Measurements from ENCODE around the gene TNFRSF11A. TPM values are rescaled to one million over a fixed set of nuclear protein-coding genes. Genes with fewer than 3 reads are reported as not detected.

TNFRSF11A gene
- total RNA-seq, 1 donor from 2014 or later, result 1.6 TPM

DNA sequence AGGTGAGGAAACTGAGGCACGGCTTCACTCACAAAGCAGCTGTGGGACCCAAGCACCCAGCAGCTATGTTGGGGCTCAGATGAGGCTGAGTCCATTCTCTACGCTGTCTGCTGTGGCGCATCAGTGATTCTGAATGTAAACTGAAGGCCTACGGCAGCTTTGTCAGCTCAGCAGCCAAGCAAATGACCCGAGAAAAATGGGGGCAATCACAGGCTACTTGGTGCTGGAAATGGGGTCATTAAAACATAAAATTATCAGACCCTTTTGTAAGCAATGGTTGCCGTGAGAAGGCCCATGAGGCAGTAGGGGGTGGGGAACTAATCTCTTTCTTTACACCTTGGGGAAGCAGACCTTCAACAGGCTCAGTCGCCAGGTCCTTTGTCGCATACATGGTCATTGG lies 113.8 kb downstream of the TNFRSF11A start:
- Histone ChIP-seq H3K36me3 (no peaks in the 10 kb centered on the region), H3K4me3 (no peak overlapping the region), H3K27ac (replicated peaks) (peak overlapping the region; percentile 90), H3K9me3 (replicated peaks) (no peaks in the 10 kb centered on the region), H3K27me3 (ENCODE audit: low read depth) (no peaks in the 10 kb centered on the region), H3K4me1 (peaks cover 37% of the 10 kb centered on the region)
- intact Hi-C loops (cut with micrococcal nuclease), result no loop called here
- TF ChIP-seq, protein P1, sequence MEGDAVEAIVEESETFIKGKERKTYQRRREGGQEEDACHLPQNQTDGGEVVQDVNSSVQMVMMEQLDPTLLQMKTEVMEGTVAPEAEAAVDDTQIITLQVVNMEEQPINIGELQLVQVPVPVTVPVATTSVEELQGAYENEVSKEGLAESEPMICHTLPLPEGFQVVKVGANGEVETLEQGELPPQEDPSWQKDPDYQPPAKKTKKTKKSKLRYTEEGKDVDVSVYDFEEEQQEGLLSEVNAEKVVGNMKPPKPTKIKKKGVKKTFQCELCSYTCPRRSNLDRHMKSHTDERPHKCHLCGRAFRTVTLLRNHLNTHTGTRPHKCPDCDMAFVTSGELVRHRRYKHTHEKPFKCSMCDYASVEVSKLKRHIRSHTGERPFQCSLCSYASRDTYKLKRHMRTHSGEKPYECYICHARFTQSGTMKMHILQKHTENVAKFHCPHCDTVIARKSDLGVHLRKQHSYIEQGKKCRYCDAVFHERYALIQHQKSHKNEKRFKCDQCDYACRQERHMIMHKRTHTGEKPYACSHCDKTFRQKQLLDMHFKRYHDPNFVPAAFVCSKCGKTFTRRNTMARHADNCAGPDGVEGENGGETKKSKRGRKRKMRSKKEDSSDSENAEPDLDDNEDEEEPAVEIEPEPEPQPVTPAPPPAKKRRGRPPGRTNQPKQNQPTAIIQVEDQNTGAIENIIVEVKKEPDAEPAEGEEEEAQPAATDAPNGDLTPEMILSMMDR (IDR thresholded peaks at IDR 0.05; ENCODE audit: borderline replicate concordance), result no peak
- no peak for DNase-seq

Other genes with a start within 250 kb of the TNFRSF11A start
- gene PIGN, start 138.3 kb upstream of the TNFRSF11A start, total RNA-seq, result 19.7 TPM
- gene RELCH, start 138.1 kb upstream of the TNFRSF11A start, total RNA-seq, result 15.5 TPM
- 13.1 TPM for gene ZCCHC2, start 197.7 kb downstream of the TNFRSF11A start, total RNA-seq

Measured in left ventricle myocardium inferior (tissue), 1 donor.